ENCODE measurements around the gene ATXN2L. TPM values are rescaled to one million over a fixed set of nuclear protein-coding genes. Genes with fewer than 3 reads are reported as not detected.

The ATXN2L gene
- total and polyA plus RNA-seq, 2 of the 13 experiments (the other 11 are each of a cell fraction or from before 2014, with no cell fraction given): 40.8 to 55.1 TPM

DNA sequence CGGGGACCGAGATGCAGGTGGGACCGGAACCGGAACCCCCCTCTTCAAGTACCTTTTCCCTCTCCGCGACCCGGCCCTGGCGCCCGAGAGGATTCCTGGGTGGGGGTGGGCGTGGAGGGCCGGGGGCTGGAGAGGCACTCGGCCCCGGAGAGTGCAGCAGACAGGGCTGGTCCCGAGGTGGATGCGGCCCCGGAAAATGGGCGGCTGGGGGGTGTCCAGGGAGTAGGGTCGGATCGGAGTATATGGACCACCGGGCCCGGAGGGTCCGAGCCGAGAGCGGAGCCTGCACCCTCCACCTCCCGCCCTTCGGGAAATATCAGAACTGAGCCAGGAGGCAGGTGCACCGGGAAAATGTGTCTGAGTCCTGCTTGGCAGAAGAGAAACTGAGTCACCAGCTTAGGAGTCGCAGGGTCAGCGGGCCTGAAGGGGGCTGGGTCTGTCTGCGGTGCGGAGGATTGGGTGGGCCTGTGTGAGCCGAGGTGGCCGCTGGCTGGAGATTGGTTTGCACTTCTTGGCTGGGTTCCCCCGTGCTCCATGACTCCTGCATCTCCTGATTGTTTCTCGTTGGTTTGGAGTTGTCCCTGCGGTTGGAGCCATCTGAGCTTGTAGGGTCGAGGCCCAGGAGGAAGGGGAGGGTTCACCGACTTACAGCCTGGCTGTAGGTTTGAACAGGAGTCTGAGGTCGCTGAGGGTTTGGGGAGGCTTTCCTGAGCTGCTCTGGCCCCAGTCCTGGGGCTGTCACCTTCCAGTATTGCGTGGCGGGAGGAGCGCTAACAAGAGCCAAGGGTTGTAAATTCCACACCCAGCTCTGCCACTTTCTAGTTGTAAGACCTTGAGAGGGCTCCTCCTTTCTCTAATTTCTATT, 41.4 kb downstream of the ATXN2L start (continued):
- TF ChIP-seq KLF15 (CRISPR knock-in tag; IDR thresholded peaks at IDR 0.05; ENCODE audit: borderline replicate concordance): no peak
- TF ChIP-seq ZFP41 (CRISPR knock-in tag; IDR thresholded peaks at IDR 0.05; ENCODE audit: borderline replicate concordance): no peak; the same call in 1 of the 2 replicates
- no peak for TF ChIP-seq KAT7 (CRISPR knock-in tag; IDR thresholded peaks at IDR 0.05; ENCODE audit: borderline replicate concordance)
- no peak for TF ChIP-seq TBP (CRISPR knock-in tag; IDR thresholded peaks at IDR 0.05)
- no peak for TF ChIP-seq KAT2B (IDR thresholded peaks at IDR 0.05; ENCODE audit: borderline replicate concordance, low read depth, low read length)
- TF ChIP-seq ZFYVE20 (CRISPR knock-in tag; IDR thresholded peaks at IDR 0.05; ENCODE audit: borderline replicate concordance, low read depth): no peak
- TF ChIP-seq ETV5 (CRISPR knock-in tag; IDR thresholded peaks at IDR 0.05; ENCODE audit: borderline replicate concordance): no peak
- no peak for TF ChIP-seq PAF1 (CRISPR knock-in tag; IDR thresholded peaks at IDR 0.05)
- TF ChIP-seq, protein P1, sequence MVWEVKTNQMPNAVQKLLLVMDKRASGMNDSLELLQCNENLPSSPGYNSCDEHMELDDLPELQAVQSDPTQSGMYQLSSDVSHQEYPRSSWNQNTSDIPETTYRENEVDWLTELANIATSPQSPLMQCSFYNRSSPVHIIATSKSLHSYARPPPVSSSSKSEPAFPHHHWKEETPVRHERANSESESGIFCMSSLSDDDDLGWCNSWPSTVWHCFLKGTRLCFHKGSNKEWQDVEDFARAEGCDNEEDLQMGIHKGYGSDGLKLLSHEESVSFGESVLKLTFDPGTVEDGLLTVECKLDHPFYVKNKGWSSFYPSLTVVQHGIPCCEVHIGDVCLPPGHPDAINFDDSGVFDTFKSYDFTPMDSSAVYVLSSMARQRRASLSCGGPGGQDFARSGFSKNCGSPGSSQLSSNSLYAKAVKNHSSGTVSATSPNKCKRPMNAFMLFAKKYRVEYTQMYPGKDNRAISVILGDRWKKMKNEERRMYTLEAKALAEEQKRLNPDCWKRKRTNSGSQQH (CRISPR knock-in tag; IDR thresholded peaks at IDR 0.05; ENCODE audit: low read depth): no peak
- TF ChIP-seq, protein P2, sequence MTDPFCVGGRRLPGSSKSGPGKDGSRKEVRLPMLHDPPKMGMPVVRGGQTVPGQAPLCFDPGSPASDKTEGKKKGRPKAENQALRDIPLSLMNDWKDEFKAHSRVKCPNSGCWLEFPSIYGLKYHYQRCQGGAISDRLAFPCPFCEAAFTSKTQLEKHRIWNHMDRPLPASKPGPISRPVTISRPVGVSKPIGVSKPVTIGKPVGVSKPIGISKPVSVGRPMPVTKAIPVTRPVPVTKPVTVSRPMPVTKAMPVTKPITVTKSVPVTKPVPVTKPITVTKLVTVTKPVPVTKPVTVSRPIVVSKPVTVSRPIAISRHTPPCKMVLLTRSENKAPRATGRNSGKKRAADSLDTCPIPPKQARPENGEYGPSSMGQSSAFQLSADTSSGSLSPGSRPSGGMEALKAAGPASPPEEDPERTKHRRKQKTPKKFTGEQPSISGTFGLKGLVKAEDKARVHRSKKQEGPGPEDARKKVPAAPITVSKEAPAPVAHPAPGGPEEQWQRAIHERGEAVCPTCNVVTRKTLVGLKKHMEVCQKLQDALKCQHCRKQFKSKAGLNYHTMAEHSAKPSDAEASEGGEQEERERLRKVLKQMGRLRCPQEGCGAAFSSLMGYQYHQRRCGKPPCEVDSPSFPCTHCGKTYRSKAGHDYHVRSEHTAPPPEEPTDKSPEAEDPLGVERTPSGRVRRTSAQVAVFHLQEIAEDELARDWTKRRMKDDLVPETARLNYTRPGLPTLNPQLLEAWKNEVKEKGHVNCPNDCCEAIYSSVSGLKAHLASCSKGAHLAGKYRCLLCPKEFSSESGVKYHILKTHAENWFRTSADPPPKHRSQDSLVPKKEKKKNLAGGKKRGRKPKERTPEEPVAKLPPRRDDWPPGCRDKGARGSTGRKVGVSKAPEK (CRISPR knock-in tag; IDR thresholded peaks at IDR 0.05; ENCODE audit: borderline replicate concordance): no peak
- TF ChIP-seq ZC3H13 (CRISPR knock-in tag; IDR thresholded peaks at IDR 0.05): no peak
- TF ChIP-seq PHB2 (IDR thresholded peaks at IDR 0.05; ENCODE audit: partially characterized antibody): no peak
- TF ChIP-seq ZNF879 (CRISPR knock-in tag; IDR thresholded peaks at IDR 0.05): peak; percentile 8; the same call in 1 of the 2 replicates
- no peak for TF ChIP-seq NFIC (IDR thresholded peaks at IDR 0.05; ENCODE audit: low read length)
- TF ChIP-seq, protein P3, sequence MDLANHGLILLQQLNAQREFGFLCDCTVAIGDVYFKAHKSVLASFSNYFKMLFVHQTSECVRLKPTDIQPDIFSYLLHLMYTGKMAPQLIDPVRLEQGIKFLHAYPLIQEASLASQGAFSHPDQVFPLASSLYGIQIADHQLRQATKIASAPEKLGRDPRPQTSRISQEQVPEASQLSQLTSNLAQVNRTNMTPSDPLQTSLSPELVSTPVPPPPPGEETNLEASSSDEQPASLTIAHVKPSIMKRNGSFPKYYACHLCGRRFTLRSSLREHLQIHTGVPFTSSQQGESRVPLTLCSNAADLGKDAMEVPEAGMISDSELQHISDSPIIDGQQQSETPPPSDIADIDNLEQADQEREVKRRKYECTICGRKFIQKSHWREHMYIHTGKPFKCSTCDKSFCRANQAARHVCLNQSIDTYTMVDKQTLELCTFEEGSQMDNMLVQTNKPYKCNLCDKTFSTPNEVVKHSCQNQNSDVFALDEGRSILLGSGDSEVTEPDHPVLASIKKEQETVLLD (CRISPR knock-in tag; IDR thresholded peaks at IDR 0.05; ENCODE audit: low read depth): no peak
- TF ChIP-seq SMARCC2 (IDR thresholded peaks at IDR 0.05): no peak
- no peak for TF ChIP-seq HNRNPH1 (optimal IDR thresholded peaks at IDR 0.05; ENCODE audit: low read depth, low read length)
- TF ChIP-seq, protein P4, sequence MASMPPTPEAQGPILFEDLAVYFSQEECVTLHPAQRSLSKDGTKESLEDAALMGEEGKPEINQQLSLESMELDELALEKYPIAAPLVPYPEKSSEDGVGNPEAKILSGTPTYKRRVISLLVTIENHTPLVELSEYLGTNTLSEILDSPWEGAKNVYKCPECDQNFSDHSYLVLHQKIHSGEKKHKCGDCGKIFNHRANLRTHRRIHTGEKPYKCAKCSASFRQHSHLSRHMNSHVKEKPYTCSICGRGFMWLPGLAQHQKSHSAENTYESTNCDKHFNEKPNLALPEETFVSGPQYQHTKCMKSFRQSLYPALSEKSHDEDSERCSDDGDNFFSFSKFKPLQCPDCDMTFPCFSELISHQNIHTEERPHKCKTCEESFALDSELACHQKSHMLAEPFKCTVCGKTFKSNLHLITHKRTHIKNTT (CRISPR knock-in tag; IDR thresholded peaks at IDR 0.05): no peak
- TF ChIP-seq ASH2L (IDR thresholded peaks at IDR 0.05; ENCODE audit: insufficient read length, low read depth, low read length): peak; percentile 2
- no peak for TF ChIP-seq TARDBP (CRISPR knock-in tag; IDR thresholded peaks at IDR 0.05)
- TF ChIP-seq SMAD3 (CRISPR knock-in tag; IDR thresholded peaks at IDR 0.05): no peak
